H54 (cell line): ENCODE measurements around the gene CFAP91.

ENCODE experiments used
- DNase-seq: peaks from one replicate; pipeline ENCODE4 v3.0.0; 2011; ENCODE audit warnings: low spot score, mixed read lengths; ENCODE audit not compliant: insufficient read length
- FAIRE-seq: peaks from 3 replicates; lab custom pipeline; 2011; peaks lifted over from hg19 to GRCh38; lab: Jason Lieb, UNC
- POLR2A ChIP-seq: IDR thresholded peaks from 2 replicates; pipeline ENCODE4 v1.6.1; 2011; ENCODE audit warnings: low read depth, mild to moderate bottlenecking, low read length

Gene CFAP91

GRCh38 chr3:119741657-119742590, 39.1 kb downstream of the CFAP91 start:
- TF ChIP-seq POLR2A: no peak
- DNase-seq: no peak
- FAIRE-seq: no peak

GRCh38 chr3:119743921-119744320, 41.1 kb downstream of the CFAP91 start:
- FAIRE-seq: no peak
- TF ChIP-seq POLR2A: no peak
- DNase-seq: no peak

- FAIRE-seq: no peak
- DNase-seq: no peak
- no peak for TF ChIP-seq POLR2A
These were observed 43.1 kb downstream of the CFAP91 start for GRCh38 chr3:119745942-119746341.

GRCh38 chr3:119746423-119746822, 43.6 kb downstream of the CFAP91 start:
- DNase-seq (no peak), FAIRE-seq (no peak)
- no peak for TF ChIP-seq POLR2A

GRCh38 chr3:119747357-119747756, 44.5 kb downstream of the CFAP91 start:
- no peak for DNase-seq
- no peak for TF ChIP-seq POLR2A
- FAIRE-seq: no peak

- DNase-seq (no peak), FAIRE-seq (no peak)
- TF ChIP-seq POLR2A: no peak
These were observed 46.2 kb downstream of the CFAP91 start for GRCh38 chr3:119748991-119749390.

GRCh38 chr3:119751423-119751822, 48.6 kb downstream of the CFAP91 start:
- TF ChIP-seq POLR2A: no peak
- FAIRE-seq (no peak), DNase-seq (no peak)
